GM12801 (cell line): Measurements from ENCODE around the gene FAM170B.

Source experiments
- CTCF ChIP-seq: IDR thresholded peaks from one replicate; pipeline ENCODE4 v1.5.1; 2011; ENCODE audit warnings: control low read depth; ENCODE audit not compliant: insufficient read length; ENCODE audit errors: extremely low read depth

FAM170B gene

DNA sequence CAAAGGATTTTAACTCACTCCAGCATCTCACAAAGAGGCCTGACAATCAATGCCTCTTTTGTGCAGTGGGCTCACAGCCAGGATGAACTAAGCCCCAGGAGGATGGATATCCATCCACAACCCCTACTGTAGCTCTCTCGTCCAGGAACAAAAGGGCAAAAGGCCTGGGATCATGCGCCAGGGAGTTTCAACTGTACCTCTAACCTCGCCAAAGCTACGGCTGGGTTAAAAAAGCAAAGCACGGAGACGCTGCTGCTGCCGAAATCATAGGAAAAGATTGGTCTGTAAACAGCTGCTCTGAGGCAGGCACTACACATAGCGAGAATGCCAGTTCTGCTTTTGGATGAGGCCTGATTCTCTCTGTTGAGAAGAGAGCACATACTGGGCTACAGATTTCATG, 50.6 kb downstream of the FAM170B start:
- no peak for TF ChIP-seq CTCF

GRCh38 chr10:49082766-49083165, 51.1 kb downstream of the FAM170B start:
- TF ChIP-seq CTCF, result no peak

- no peak for TF ChIP-seq CTCF
Observed at GRCh38 chr10:49081547-49082275, 52.1 kb downstream of the FAM170B start.
